GM18520 (cell line): ENCODE measurements around the gene DHX32.
A peak's percentile ranks its signal among the peaks of the same experiment; 100 is the strongest.

Experiments used
- ATAC-seq: cut with Tn5 transposase; IDR thresholded peaks from one replicate; pipeline ENCODE4 v1.9.1; 2021; ENCODE audit not compliant: unreplicated experiment

DHX32 gene

GRCh38 chr10:125850766-125851731, 30.0 kb downstream of the DHX32 start:
- no peak for ATAC-seq

- ATAC-seq = no peak
Measured at GRCh38 chr10:125849448-125849847, 31.6 kb downstream of the DHX32 start.

GRCh38 chr10:125848857-125849256, 32.2 kb downstream of the DHX32 start:
- no peak for ATAC-seq

GRCh38 chr10:125848371-125848770, 32.7 kb downstream of the DHX32 start:
- no peak for ATAC-seq

- ATAC-seq = no peak
Measured at GRCh38 chr10:125846894-125847293, 34.2 kb downstream of the DHX32 start.

GRCh38 chr10:125845617-125846016, 35.5 kb downstream of the DHX32 start:
- ATAC-seq = no peak

- no peak for ATAC-seq
Measured at GRCh38 chr10:125844751-125845221, 36.3 kb downstream of the DHX32 start.

- no peak for ATAC-seq
Measured at GRCh38 chr10:125843603-125844329, 37.3 kb downstream of the DHX32 start.

GRCh38 chr10:125840955-125841354, 40.1 kb downstream of the DHX32 start:
- ATAC-seq = no peak

- ATAC-seq = no peak
Measured at GRCh38 chr10:125840406-125840805, 40.7 kb downstream of the DHX32 start.

GRCh38 chr10:125838802-125839575, 42.1 kb downstream of the DHX32 start:
- no peak for ATAC-seq

GRCh38 chr10:125836746-125837145, 44.3 kb downstream of the DHX32 start:
- no peak for ATAC-seq

GRCh38 chr10:125828311-125828710, 52.8 kb downstream of the DHX32 start:
- no peak for ATAC-seq

GRCh38 chr10:125827133-125827532, 54.0 kb downstream of the DHX32 start:
- ATAC-seq = no peak

GRCh38 chr10:125824736-125825135, 56.4 kb downstream of the DHX32 start:
- no peak for ATAC-seq

- no peak for ATAC-seq
Measured at GRCh38 chr10:125823663-125824251, 57.3 kb downstream of the DHX32 start.

- peak; percentile 57 for ATAC-seq
Measured at GRCh38 chr10:125822878-125823662, 58.0 kb downstream of the DHX32 start, which contains the start of the genes BCCIP and UROS. BCCIP (plus strand) TSS chr10:125823546; CDS start chr10:125823558, 12 bp downstream. UROS (minus strand) TSS chr10:125823258; CDS start chr10:125816499, 6,759 bp downstream.

GRCh38 chr10:125820701-125821100, 60.4 kb downstream of the DHX32 start:
- ATAC-seq = peak; percentile 58

GRCh38 chr10:125817337-125817946, 63.6 kb downstream of the DHX32 start:
- no peak for ATAC-seq
